GM12891 (cell line): ENCODE results near the gene CLVS2.

Experiments
- POLR2A ChIP-seq: IDR thresholded peaks from 2 replicates; pipeline ENCODE4 v1.6.1; 2011; ENCODE audit warnings: low read depth, low read length, control low read depth
- POLR2AphosphoS5 ChIP-seq: IDR thresholded peaks from 2 replicates; pipeline ENCODE4 v1.6.1; 2011; ENCODE audit warnings: low read depth, low read length, control low read depth

GRCh38 chr6:123017104-123017682 lies 21.2 kb downstream of the CLVS2 start:
- TF ChIP-seq POLR2A (no peak), POLR2AphosphoS5 (no peak)
